Middle frontal gyrus (tissue), 1 donor: ENCODE data around the gene PRRT2.

Experiments
- DNase-seq: peaks from one replicate; pipeline ENCODE4 v3.0.0-alpha.2; 2015; ENCODE audit warnings: low spot score; ENCODE audit errors: extremely low spot score

Gene PRRT2

GRCh38 chr16:29862383-29862883 lies 50.4 kb downstream of the PRRT2 start:
- DNase-seq: no peak

- peak; percentile 96 for DNase-seq
Observed at GRCh38 chr16:29862884-29863668, 51.1 kb downstream of the PRRT2 start, which contains the start of gene CDIPT. Gene CDIPT (minus strand): TSS chr16:29863226. CDS start chr16:29862857, 369 bp downstream.

- DNase-seq: no peak
Observed at GRCh38 chr16:29863669-29863984, 51.6 kb downstream of the PRRT2 start.

- DNase-seq: no peak
Observed at GRCh38 chr16:29864205-29864604, 52.2 kb downstream of the PRRT2 start.
